VCaP (cell line): ENCODE results near the gene NUP188.

ENCODE experiments used
- H3K27ac ChIP-seq: fragments of 450-650 bp; 2 replicates; pipeline ENCODE4 v1.5.1; 2017
- TF ChIP-seq, protein P1 (sequence below): fragments of 450-650 bp; conservative IDR thresholded peaks from 2 replicates; pipeline ENCODE4 v1.5.1; 2017; ENCODE audit warnings: mild to moderate bottlenecking, moderate library complexity

The NUP188 gene

GRCh38 chr9:129011761-129012181, 64.3 kb downstream of the NUP188 start:
- TF ChIP-seq, protein P1, sequence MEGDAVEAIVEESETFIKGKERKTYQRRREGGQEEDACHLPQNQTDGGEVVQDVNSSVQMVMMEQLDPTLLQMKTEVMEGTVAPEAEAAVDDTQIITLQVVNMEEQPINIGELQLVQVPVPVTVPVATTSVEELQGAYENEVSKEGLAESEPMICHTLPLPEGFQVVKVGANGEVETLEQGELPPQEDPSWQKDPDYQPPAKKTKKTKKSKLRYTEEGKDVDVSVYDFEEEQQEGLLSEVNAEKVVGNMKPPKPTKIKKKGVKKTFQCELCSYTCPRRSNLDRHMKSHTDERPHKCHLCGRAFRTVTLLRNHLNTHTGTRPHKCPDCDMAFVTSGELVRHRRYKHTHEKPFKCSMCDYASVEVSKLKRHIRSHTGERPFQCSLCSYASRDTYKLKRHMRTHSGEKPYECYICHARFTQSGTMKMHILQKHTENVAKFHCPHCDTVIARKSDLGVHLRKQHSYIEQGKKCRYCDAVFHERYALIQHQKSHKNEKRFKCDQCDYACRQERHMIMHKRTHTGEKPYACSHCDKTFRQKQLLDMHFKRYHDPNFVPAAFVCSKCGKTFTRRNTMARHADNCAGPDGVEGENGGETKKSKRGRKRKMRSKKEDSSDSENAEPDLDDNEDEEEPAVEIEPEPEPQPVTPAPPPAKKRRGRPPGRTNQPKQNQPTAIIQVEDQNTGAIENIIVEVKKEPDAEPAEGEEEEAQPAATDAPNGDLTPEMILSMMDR: no peak
- H3K27ac ChIP-seq: peak overlapping the region; percentile 3; the same call in 1 of the 2 replicates

DNA sequence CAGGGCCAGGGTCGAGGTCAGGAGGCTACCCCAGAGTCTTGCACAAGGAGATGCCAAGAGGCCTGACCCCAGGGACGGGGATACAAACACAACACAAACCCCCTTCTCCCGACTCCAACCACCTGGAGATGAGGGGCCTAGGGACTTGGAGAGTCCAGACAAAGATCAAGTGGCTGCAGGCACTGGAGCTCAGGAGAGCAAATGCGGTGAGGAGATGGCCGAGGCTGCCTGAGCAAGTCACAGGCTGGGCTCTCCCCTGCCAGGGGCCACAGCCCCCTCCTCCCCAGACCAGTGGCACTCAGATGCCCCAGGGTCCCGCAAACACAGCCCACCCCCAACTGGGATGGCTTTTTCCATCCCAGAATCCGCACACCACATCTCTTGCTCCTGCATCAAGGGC, 64.8 kb downstream of the NUP188 start:
- no peak overlapping the region; the same call in 1 of the 2 replicates for H3K27ac ChIP-seq
- TF ChIP-seq, protein P1: no peak

DNA sequence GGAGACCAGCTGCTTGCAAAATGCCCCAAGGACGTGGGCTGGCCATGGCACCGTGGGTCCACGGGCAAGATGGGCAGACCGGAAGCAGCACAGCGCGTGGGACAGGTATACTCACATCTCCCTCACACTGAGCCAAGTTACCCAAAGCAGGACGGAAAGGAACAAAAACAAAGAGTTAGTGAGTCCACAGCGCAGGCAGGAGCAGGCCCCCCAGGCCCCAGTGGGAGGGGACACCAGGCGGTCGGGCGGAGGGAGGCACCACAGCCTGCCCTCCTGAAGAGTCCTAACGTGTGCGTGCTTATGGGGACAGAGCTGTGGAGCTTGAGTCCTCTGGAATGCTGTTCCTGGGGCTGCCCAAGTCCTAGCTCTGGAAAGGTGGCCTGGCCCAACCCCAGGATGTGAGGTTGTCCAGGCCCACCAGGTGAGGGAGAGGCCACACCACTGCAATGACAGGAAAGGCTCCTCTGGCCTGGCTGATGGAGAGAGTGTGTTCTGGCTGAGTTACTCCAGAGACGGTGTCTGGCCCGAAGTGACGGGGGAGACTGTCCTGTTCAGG, 65.5 kb downstream of the NUP188 start:
- no peak overlapping the region; the same call in 1 of the 2 replicates for H3K27ac ChIP-seq
- TF ChIP-seq, protein P1: no peak

DNA sequence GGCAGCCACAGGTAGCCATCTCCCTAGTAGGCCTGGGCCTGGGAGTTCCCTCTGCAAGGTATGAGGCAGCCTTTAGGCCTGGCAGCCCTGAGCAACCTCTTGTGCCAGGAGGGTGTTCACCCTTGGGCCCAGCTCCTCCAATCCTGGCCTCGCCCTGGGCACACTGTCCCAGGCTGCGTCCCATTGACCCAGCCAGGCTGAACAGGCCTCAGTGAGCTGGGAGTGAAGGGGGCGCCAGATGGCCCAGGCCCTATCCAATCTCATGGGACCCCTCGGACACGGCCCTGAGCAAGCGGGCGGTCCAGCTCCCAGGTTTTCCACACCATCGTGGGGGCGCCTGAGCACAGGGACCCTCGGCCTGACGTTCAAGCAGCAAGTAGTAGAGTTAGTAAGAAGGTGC, 66.2 kb downstream of the NUP188 start:
- TF ChIP-seq, protein P1: no peak
- H3K27ac ChIP-seq: no peak overlapping the region; the same call in 1 of the 2 replicates

DNA sequence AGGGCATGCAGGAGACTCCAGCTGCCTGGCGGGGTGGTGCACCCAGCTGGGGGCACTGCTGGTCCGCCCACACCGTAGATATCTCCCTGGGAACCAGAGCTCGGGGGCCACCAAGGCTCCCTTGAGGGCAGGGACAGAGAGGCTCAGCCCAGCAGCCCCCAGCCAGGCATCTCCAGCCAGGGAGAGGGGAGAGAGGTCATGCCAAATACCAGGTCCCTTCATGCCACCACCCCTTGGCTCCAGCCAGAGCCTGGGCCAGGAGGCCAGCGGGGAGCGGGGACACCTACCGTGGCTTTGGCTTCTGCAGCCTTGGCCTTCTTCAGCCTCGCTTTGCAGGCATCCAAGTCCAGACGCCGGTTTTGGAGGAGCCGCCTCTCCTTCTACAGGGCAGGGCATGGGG, 66.6 kb downstream of the NUP188 start:
- no peak overlapping the region; the same call in 1 of the 2 replicates for H3K27ac ChIP-seq
- TF ChIP-seq, protein P1: no peak

DNA sequence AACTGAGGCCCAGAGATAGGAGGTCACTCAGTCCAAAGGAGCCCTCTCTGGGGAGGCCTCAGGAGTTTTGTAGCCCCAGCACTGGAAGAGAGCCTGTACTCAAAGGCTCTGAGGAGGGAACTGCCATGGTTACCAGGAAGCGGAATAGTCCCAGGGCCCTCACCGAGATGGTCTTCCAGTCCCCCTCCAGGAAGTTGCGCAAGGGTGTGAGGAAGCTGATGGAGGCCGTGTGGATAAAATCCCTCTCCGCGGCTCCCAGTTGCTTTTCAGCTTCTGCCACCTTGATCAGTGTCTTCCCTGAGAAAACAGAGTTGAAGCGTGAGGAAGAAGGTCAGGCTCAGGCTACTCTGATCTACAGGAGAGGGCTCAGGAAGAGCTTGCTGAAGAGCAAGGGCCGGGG, 67.1 kb downstream of the NUP188 start:
- no peak overlapping the region; the same call in 1 of the 2 replicates for H3K27ac ChIP-seq
- TF ChIP-seq, protein P1: no peak

DNA sequence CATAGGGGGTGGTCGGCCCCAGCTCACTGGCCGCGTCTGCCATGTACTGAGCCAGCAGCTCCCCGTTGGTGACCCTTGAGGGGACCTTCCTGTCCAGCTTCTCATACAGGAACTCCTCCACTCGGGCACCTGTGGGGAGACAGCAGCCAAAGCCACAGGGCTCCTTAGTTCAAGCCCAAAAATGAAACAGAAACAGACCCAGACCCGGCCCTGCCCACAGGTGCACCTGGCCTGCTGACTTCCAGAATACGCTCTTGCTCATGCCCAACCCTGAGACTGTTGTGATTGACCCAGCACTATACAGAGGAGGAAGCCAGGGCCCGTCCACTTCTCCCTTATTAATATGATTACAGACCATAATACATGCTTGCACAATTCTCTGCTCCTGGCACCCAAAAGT, 73.6 kb downstream of the NUP188 start:
- TF ChIP-seq, protein P1: no peak
- H3K27ac ChIP-seq: no peak overlapping the region
